ENCODE measurements around the gene NCKAP1. TPM values are rescaled to one million over a fixed set of nuclear protein-coding genes. Genes with fewer than 3 reads are reported as not detected.

NCKAP1 gene
- total and polyA plus RNA-seq, 10 of the 15 experiments (the other 5 are each of a cell fraction or from before 2014, with no cell fraction given) = 0.11 to 1.5 (median 0.52) TPM

GRCh38 chr2:182867426-182868053 lies 170.7 kb downstream of the NCKAP1 start:
- intact Hi-C loops (cut with micrococcal nuclease; ENCODE audit: unreplicated experiment) = no loop called here
- SMC1A ChIA-PET (ENCODE audit: uncharacterized antibody, unreplicated experiment) = interaction anchor here (1.2 kb wide), 1 partner anchor 10 kb away, joined by 3 read pairs; no protein-coding TSS in a partner anchor
- FAIRE-seq = no peak
- RAD21 ChIA-PET (ENCODE audit: unreplicated experiment) = no interaction called here
- Histone ChIP-seq H2AFZ (ENCODE audit: control insufficient read depth, low read depth, low read length) (no peak overlapping the region), H3K4me3 (no peak overlapping the region), H3K79me2 (ENCODE audit: control insufficient read depth, insufficient read depth, low read length) (no peaks in the 10 kb centered on the region), H4K20me1 (ENCODE audit: control insufficient read depth, insufficient read depth) (no peaks in the 10 kb centered on the region), H3K27me3 (replicated peaks in 1 of 2; ENCODE audit: control insufficient read depth in 2 of 2, insufficient read depth in 2 of 2, low read length in 1 of 2) (peaks cover 8 to 17% of the 10 kb centered on the region in 2 experiments), H3K36me3 (ENCODE audit: control insufficient read depth in 2 of 2, insufficient read depth in 2 of 2, low read length in 1 of 2) (no peaks in the 10 kb centered on the region), H3K4me1 (ENCODE audit: control insufficient read depth, insufficient read depth, low read length) (no peaks in the 10 kb centered on the region), H3K4me2 (ENCODE audit: control insufficient read depth, insufficient read depth) (no peak overlapping the region), H3K9me3 (replicated peaks; ENCODE audit: control insufficient read depth, insufficient read depth, low read length) (no peaks in the 10 kb centered on the region), H3K27ac (ENCODE audit: control insufficient read depth, insufficient read depth) (no peak overlapping the region), H3K9ac (ENCODE audit: control insufficient read depth, insufficient read depth, low read length) (no peak overlapping the region)
- no TSS peak for BruUV-seq (replicated peaks)
- 35% methylated on average over 11 of the region's 12 CpGs for WGBS (ENCODE audit: insufficient coverage, insufficient replicate concordance, low lambda C conversion rate, missing lambda C conversion rate)
- ATAC-seq = no peak
- CTCF ChIA-PET = interaction anchor here (1.1 kb wide), 1 partner anchor 218 kb away, joined by 7 read pairs; no protein-coding TSS in a partner anchor
- no peak for TF ChIP-seq GATAD2B (conservative IDR thresholded peaks at IDR 0.05; ENCODE audit: low read depth)
- no peak for TF ChIP-seq MEF2A (IDR thresholded peaks at IDR 0.05; ENCODE audit: insufficient read depth, low read depth, low read length)
- no peak for TF ChIP-seq ZZZ3 (IDR thresholded peaks at IDR 0.05; ENCODE audit: control insufficient read depth, insufficient read length, low read depth)
- no peak for TF ChIP-seq FOS (IDR thresholded peaks at IDR 0.05; ENCODE audit: borderline replicate concordance, extremely low read depth, insufficient read length)
- no peak for TF ChIP-seq ZNF217 (IDR thresholded peaks at IDR 0.05)
- no peak for TF ChIP-seq RB1 (IDR thresholded peaks at IDR 0.05; ENCODE audit: borderline replicate concordance)
- no peak for TF ChIP-seq YY1 (IDR thresholded peaks at IDR 0.05; ENCODE audit: low read depth, low read length)
- no peak for TF ChIP-seq MTA2 (IDR thresholded peaks at IDR 0.05; ENCODE audit: low read depth)
- TF ChIP-seq KAT2A (conservative IDR thresholded peaks at IDR 0.05; ENCODE audit: control insufficient read depth, low read depth, low read length) = no peak
- no peak for TF ChIP-seq TCF12 (IDR thresholded peaks at IDR 0.05; ENCODE audit: low read depth, low read length)
- no peak for TF ChIP-seq KLF5 (IDR thresholded peaks at IDR 0.05; ENCODE audit: partially characterized antibody)
- TF ChIP-seq, protein P1, sequence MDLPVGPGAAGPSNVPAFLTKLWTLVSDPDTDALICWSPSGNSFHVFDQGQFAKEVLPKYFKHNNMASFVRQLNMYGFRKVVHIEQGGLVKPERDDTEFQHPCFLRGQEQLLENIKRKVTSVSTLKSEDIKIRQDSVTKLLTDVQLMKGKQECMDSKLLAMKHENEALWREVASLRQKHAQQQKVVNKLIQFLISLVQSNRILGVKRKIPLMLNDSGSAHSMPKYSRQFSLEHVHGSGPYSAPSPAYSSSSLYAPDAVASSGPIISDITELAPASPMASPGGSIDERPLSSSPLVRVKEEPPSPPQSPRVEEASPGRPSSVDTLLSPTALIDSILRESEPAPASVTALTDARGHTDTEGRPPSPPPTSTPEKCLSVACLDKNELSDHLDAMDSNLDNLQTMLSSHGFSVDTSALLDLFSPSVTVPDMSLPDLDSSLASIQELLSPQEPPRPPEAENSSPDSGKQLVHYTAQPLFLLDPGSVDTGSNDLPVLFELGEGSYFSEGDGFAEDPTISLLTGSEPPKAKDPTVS (IDR thresholded peaks at IDR 0.05; ENCODE audit: low read depth, low read length) = no peak
- TF ChIP-seq CBX5 (IDR thresholded peaks at IDR 0.05; ENCODE audit: low read depth) = no peak
- TF ChIP-seq REST (IDR thresholded peaks at IDR 0.05; ENCODE audit: low read depth, low read length) = no peak
- TF ChIP-seq RUNX3 (IDR thresholded peaks at IDR 0.05; ENCODE audit: low read length) = no peak
- no peak for TF ChIP-seq DPF2 (IDR thresholded peaks at IDR 0.05)
- in situ Hi-C loops (cut with MboI) = no loop called here
- POLR2A ChIA-PET = no interaction called here
- DNase-seq (ENCODE audit: low read depth, low spot score) = no peak
